GM18526 (cell line): ENCODE data around the gene NEU1.

Experiments
- POLR2A ChIP-seq: IDR thresholded peaks from 3 replicates; pipeline ENCODE4 v1.6.1; 2011; ENCODE audit not compliant: insufficient read length; ENCODE audit errors: extremely low read depth

The NEU1 gene

GRCh38 chr6:31861919-31862343 lies 690 bp downstream of the NEU1 start:
- TF ChIP-seq POLR2A: no peak

- no peak for TF ChIP-seq POLR2A
These were observed 1.5 kb downstream of the NEU1 start for GRCh38 chr6:31861150-31861549.

GRCh38 chr6:31860349-31860748 lies 2.3 kb downstream of the NEU1 start:
- no peak for TF ChIP-seq POLR2A

- no peak for TF ChIP-seq POLR2A
These were observed 2.7 kb downstream of the NEU1 start for GRCh38 chr6:31859923-31860322.

GRCh38 chr6:31858707-31859106 lies 3.9 kb downstream of the NEU1 start:
- TF ChIP-seq POLR2A: no peak

- no peak for TF ChIP-seq POLR2A
These were observed 11.2 kb downstream of the NEU1 start for GRCh38 chr6:31851485-31851832.

- no peak for TF ChIP-seq POLR2A
These were observed 11.7 kb downstream of the NEU1 start for GRCh38 chr6:31850765-31851484.

GRCh38 chr6:31847276-31847978 lies 15.2 kb downstream of the NEU1 start:
- no peak for TF ChIP-seq POLR2A

GRCh38 chr6:31844507-31844906 lies 18.1 kb downstream of the NEU1 start:
- TF ChIP-seq POLR2A: no peak

- no peak for TF ChIP-seq POLR2A
These were observed 20.6 kb downstream of the NEU1 start for GRCh38 chr6:31842053-31842452.

GRCh38 chr6:31838968-31839367 lies 23.7 kb downstream of the NEU1 start:
- TF ChIP-seq POLR2A: no peak

GRCh38 chr6:31837369-31838113 lies 25.1 kb downstream of the NEU1 start:
- TF ChIP-seq POLR2A: no peak

- TF ChIP-seq POLR2A: no peak
These were observed 25.9 kb downstream of the NEU1 start for GRCh38 chr6:31836474-31837368.

- TF ChIP-seq POLR2A: peak; percentile 5
These were observed 26.6 kb downstream of the NEU1 start for GRCh38 chr6:31836047-31836473.
